ENCODE results near the gene ABCA1. TPM values are rescaled to one million over a fixed set of nuclear protein-coding genes. Genes with fewer than 3 reads are reported as not detected.
A peak's percentile ranks its signal among the peaks of the same experiment; 100 is the strongest.

ABCA1 gene
- total and polyA plus RNA-seq, 10 of the 15 experiments (the other 5 are each of a cell fraction or from before 2014, with no cell fraction given), result 0.01 to 0.56 (median 0.16) TPM

DNA sequence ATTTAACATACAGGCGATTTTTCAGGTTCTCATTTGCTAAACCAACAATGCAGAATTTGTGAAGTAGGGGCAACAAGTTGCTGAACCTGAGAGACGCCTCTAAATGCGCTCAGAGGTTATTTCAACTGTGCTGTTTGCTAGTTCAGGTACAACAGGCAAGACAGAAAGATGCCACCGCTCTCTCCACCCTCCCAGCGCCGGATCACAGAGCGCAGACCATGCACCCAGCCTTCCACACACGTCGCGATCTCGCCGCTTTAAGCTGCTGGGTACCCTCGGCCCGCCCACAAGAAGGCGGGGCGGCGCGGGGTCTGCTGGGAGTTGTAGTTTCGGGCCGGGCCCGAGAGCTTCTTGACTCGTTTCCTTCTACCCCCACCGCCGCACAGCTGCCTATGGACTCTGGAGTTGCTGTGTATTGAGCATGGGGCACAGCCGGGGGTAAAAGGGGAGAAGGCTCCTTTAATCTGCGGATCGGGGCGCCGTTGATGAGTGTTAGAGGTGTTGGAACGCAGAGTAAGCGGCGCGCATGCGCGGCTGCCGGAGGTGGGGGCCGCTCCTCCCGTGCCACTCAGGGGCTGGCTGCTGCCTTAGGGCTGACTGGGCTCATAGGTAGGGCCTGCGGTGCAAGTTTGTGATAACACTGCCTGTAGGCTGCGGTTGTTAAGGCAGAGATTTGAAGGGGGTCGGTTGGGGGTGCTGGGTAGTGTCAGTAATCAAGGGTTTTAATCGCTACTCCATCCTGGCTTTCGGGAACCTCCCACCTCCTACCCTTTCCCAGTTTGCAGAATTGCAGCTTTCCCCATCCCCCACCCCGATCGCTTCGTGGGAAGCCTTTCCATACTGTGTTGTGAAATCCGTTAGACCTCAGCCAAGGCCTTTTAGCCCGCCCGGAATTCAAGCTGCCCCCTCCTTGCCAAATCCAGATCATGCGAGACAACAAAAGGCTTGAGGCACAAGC is 40.3 kb upstream of the ABCA1 start (continued):
- TF ChIP-seq, protein P1, sequence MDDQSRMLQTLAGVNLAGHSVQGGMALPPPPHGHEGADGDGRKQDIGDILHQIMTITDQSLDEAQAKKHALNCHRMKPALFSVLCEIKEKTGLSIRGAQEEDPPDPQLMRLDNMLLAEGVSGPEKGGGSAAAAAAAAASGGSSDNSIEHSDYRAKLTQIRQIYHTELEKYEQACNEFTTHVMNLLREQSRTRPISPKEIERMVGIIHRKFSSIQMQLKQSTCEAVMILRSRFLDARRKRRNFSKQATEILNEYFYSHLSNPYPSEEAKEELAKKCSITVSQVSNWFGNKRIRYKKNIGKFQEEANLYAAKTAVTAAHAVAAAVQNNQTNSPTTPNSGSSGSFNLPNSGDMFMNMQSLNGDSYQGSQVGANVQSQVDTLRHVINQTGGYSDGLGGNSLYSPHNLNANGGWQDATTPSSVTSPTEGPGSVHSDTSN (IDR thresholded peaks at IDR 0.05; ENCODE audit: insufficient replicate concordance, low read depth, low read length), result peak; percentile 42
- TF ChIP-seq KLF5 (IDR thresholded peaks at IDR 0.05; ENCODE audit: partially characterized antibody), result no peak
- TF ChIP-seq HDGF (IDR thresholded peaks at IDR 0.05), result no peak
- TF ChIP-seq CREM (IDR thresholded peaks at IDR 0.05; ENCODE audit: low read depth), result peak; percentile 73
- TF ChIP-seq SPI1 (IDR thresholded peaks at IDR 0.05; ENCODE audit: borderline replicate concordance, insufficient read depth, low read depth, low read length), result no peak
- 0 out of 2 replicates have a peak, but pooled peaks have one; percentile 15 for TF ChIP-seq RUNX3 (IDR thresholded peaks at IDR 0.05; ENCODE audit: low read length)
- no peak for TF ChIP-seq GATAD2B (conservative IDR thresholded peaks at IDR 0.05; ENCODE audit: low read depth)
- TF ChIP-seq, protein P2, sequence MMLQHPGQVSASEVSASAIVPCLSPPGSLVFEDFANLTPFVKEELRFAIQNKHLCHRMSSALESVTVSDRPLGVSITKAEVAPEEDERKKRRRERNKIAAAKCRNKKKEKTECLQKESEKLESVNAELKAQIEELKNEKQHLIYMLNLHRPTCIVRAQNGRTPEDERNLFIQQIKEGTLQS (IDR thresholded peaks at IDR 0.05; ENCODE audit: borderline replicate concordance, extremely low read depth, low read depth, low read length), result no peak; the same call in 1 of the 2 replicates
- TF ChIP-seq FOXK2 (IDR thresholded peaks at IDR 0.05), result no peak
- TF ChIP-seq NFXL1 (IDR thresholded peaks at IDR 0.05; ENCODE audit: borderline replicate concordance), result no peak
- peak; percentile 75 for TF ChIP-seq IKZF1 (conservative IDR thresholded peaks at IDR 0.05)
- TF ChIP-seq PAX8 (IDR thresholded peaks at IDR 0.05), result no peak
